HG03521 (cell line): ENCODE data around the gene ISL2.

Experiments
- ATAC-seq: cut with Tn5 transposase; IDR thresholded peaks from one replicate; pipeline ENCODE4 v1.9.1; 2021; ENCODE audit warnings: mild to moderate bottlenecking, moderate library complexity; ENCODE audit not compliant: unreplicated experiment

ISL2 gene

DNA sequence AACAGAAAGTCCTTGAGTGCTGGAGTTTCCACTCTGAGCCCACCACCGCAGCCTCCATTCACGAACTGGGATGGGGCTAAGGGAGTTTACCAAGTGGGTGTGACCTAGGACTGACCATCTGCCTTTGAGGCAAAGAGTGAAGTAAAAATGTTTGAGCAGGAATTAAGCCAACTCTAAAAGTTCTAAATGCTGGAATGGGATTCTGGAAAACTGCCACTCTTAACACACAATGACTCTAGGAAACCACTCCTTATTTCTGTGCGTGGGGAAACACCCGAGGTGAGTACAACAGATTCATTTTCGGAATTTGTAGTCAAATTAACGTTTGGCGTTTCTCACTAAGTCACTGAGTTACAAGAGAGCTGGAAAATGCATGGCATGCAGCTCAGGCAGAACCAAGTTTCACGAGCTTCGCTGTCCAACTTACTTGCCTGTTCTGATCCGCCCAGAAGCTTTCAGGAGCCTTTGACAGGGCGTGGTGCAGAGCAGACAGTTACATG, 31.6 kb downstream of the ISL2 start:
- no peak for ATAC-seq

DNA sequence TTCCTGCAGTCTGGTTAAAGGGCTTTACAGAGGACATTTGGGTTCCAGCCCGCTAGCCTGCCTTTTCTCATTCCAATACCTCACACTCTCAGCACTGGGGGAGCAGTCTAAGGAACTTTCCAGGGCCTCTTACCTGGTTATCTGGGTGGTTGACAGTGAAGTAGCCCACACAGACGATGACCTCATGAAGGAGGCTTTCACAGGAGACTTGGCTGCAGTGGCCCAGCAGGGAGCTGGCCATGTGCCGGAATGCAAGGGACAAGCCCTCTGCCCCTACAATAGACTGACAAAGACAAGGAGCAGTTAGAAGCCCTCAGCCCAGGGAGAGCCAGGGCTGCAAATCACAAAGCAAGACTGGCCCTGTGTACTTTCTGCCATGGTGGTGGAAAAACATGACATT, 39.5 kb downstream of the ISL2 start:
- no peak for ATAC-seq

DNA sequence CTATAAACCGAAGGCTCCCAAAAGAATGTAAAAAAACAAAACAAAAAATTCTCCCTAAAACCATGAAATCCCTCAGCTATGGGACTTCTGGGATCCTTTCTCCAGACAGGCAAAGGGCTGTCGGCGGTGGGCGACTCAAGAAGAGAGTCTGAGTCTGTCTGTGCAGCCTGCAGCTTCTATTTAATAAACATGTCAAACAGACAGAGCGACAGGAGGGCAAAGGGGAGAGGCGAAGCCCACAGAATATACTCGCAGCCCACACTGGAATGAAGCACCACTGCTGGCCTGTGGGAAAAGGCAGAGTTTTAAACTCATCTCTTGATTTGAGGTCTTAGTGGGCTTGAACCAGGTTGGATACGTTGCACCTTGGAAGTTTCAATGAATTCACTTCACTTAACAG, 40.2 kb downstream of the ISL2 start:
- ATAC-seq: no peak

DNA sequence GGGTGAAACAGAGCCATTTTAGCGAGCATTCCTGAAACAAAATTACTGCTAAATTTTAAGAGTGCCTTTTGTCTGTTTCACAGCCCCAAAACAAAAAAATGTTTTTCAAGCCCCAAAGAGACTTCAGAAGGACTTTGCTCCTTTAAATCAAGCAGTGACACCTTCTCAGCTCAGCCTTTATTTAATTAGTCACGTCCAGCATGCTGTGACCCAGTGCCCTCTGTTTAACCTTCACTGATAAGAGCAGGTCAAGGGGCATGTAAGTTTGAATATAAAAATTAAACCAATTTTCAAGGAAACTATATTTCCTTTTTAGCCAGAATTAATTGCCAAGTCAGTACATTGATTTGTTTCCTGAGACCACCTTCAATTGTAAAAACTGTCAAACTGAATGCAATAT, 40.6 kb downstream of the ISL2 start:
- no peak for ATAC-seq

DNA sequence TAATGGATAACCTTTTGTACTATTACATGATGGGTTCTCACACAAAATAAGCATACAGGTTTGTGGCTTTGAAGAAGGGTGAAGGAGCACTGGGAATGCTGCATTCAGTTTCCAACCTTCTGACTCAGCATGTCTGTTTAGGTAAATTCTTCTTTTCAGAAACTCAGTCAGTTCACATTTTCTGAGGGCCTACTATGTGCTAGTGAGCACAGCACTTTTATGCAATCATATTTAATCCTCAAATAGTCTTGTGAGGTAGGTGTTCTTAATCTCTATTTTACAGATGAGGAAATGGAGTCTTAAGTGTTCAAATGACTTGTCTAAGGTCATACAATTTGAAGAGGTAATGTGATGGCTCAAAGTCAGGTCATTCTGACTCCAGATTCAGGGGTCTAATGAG, 41.2 kb downstream of the ISL2 start:
- ATAC-seq: no peak

DNA sequence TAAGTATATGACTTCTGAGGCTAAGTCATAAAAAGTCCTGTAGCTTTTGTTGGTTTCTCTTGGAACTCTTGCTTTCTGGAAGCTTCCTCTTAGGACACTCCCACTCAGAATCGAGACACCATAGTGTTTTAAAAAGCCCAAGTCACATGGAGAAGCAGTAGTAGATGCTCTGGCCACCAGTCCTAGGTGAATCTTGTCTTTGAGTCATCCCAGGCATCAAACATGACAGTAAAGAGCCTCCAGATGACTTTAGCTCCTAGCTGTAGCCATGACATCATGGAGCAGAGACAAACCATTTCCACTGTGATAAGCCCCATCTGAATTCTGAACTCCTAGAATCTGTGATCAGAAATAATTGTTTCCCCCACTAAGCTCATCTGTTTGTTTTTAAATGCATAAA, 42.1 kb downstream of the ISL2 start:
- no peak for ATAC-seq

DNA sequence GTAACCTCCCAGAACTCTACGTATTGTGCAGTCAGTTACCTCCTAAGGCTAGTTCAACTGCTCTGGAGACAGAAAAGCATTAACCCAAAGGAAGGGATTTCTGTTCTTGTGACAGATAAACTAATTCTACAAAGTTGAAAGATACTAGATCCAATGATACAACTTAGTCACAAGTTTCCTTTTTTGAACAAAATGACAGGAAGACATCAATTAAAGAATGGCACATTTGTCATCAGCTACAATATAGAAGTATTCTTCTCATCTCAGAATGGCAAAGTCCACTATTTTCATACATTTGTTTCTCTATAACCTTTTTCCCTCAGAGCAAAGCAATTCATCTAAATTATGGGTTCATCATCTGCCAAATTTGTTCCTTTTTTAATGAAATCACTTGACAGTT, 43.7 kb downstream of the ISL2 start:
- no peak for ATAC-seq

DNA sequence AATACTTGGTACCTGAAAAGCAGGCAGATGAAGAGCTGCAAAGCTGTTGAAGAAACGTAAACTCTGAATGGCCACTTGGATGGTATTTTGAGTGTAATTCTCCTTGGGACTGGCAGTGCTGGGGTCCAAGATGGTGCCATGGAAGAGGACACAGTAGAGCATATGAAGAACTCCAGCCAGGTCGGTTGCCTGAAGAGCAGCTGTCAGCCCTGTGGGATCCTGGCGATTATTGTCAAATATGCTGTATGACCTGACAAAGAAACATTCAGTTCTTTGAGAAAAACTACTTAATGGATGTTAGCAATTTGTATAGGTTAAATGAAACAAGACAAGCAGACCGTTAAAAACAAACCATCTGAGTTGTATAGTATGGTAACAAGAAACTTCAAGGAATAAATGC, 44.8 kb downstream of the ISL2 start:
- ATAC-seq: no peak

DNA sequence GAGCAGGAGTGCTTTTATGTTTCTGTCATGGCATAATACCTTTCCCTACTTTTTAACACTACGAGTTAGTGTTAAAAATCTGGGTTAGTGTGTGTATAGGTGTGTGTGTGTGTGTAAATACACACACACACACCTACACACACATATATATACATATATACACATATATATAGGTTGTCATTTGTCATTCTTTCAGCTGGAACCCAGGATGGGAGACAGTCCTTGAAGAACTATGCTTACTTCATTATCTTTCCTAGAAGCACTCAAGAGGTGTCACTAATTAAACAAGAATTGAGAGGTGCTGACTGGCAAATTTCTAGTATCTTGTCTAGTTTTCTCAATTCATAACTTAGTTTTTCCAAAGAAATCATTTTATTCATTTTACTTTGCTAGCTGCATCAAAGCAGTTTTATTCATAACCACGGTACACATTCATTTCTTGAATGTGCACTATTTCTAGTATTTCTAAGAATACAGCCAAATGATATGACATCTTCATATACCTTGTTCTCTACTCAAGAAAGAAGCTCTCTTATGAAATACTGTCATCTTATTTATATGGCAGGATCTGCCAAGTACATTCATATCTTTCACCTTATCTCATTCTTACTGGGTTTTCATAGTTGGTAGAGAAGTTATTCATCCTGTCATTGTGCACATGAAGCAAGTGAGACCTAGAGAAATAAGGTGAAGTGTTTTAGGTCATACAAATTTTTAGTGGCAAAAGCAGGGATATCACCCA, 46.6 kb downstream of the ISL2 start:
- ATAC-seq: no peak

DNA sequence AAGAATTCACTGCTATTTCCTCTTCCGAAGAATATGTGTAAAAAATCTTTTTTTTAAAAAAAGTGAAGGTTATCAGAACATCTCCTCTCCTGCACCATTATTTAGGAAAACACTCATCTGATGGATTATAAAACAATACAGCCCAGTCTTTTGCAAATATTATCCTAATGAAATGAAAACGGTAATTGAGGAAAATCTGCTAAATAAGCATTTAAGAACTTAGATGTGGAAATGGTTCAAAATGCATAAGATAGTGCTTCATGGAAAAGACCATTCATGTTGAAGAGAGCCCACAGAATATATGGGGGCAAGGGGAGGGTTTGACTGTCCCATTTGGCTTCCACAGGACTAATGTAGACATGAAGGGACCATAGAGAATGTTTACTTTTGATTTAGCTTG, 47.8 kb downstream of the ISL2 start:
- no peak for ATAC-seq

DNA sequence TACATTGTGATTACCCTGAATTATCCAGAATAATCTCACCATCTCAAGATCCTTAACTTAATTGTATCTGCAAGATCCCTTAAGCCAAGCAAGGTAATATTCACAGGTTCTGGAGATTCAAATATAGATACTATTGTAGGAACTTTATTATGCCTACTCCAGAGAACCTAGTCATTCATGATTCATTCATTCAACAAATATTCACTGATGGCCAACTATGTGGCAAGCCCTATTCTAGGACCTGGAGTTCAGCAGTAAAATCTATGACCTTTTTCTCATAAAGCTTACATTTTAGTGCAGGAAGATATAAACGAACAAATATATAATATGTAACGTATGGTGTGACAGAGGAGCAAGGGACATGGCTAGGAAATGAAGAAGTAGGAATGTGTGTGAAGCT, 49.6 kb downstream of the ISL2 start:
- no peak for ATAC-seq

DNA sequence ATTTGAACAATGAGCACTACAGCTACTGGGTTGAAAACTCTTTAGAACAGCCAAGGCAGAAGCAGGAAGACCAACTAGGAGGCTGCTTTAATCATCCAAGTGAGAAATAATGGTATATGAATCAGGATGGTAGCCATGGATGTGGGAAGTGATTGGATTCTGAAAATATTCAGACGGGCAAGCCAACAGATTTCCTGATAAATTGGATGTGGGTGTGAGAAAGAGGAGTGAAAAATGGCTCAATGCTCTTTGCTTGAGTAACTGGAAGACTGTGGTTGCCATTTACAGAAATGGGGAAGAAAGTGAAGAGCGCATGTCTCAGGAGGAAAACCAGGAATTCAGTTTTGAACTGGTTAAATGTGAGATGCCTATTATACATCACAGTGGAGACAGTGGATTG, 50.4 kb downstream of the ISL2 start:
- ATAC-seq: no peak

DNA sequence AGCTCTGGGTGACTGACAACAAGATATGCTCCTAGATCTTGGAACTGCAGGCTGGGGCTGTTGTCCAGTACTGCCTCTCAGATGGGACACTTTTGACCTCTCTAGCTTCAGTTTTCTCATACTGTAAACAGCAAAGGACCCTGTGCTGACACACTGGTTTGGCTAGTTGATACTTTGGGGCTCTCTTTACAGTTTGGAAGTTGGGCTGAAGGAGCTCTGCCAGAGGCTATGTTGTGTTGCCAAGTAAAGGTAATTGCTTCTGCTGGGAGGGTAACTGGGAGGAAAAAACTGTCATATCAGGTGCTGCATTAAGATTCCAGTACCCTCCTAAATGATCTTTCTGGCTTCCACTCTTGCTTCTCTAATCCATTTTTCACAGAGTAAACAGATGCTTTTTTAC, 54.0 kb downstream of the ISL2 start:
- no peak for ATAC-seq

DNA sequence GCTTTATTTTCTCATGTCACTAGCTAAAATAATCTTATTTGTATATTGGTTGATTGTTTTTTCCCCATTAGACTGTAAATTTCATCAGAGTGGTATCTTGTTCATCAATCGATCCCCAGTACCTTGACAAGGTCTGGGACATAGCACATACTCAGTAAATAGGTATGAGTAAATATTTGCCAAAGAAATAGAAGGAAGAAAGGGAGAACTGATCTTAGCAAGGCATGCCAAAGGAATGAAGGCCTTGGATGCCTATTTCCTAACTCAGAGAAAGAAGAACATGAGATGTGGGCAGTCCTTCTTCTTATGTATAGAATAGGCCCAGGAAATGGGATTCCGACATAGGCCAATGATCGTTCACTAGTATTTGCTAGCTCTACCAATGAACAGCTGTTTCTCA, 54.7 kb downstream of the ISL2 start:
- ATAC-seq: no peak

DNA sequence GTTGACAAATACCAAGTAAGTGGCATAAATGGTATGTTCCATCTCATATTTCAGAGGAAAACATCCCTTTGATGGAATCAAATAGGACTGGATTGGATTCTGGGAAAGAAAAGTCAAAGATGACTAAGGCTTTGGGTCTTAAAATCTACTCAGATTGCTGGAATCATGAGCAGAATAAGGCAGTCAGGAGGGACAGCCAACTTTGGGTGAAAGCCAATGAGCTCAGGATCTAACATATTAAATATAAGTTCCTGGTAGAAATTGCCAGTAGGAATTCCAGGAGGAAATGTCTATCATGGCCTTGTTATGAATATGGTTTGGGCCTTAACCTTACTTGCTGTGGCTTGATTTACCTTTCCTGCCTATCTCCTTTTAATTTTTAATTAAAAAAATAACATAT, 55.3 kb downstream of the ISL2 start:
- no peak for ATAC-seq
